Left ventricle myocardium superior (tissue), 1 donor: ENCODE results near the gene NCKAP5L. TPM values are rescaled to one million over a fixed set of nuclear protein-coding genes. Genes with fewer than 3 reads are reported as not detected.
A peak's percentile ranks its signal among the peaks of the same experiment; 100 is the strongest.
"Not testable (repeated sequence)": the region's sequence is repeated elsewhere in the genome, so short reads cannot be mapped to it uniquely, and the experiment has no call there.

ENCODE experiments used
- ATAC-seq: fragments of 200-7000 bp; cut with Tn5 transposase; one replicate; pipeline ENCODE4 v1.9.1; 2020; ENCODE audit warnings: mild to moderate bottlenecking, moderate library complexity
- DNase-seq: peaks from one replicate; pipeline ENCODE4 v3.0.0-alpha.2; 2020
- intact Hi-C: fragments of 100-400 bp; cut with micrococcal nuclease; formaldehyde crosslinking; loops from one replicate; pipeline ENCODE4 v1.11.0; 2022
- total RNA-seq: library from RNA; stranded (reverse); fragmentation: NEBNext Ultra II Directional; extraction: Animal tissue kit (Norgen Biotek cat#: 25700); gene quantifications from one replicate; pipeline ENCODE4 v1.2.1, GENCODE V29; 2021
- donor health status: DM: no; HTN: yes; CAD: no; lungs with severe emphysema.

NCKAP5L gene
- total RNA-seq, 1 donor from 2014 or later: 32.3 TPM

- DNase-seq (no peak), ATAC-seq (no peak)
- intact Hi-C loops: no loop called here
These were observed 35.1 kb downstream of the NCKAP5L start for GRCh38 chr12:49792976-49793580.

- intact Hi-C loops: no loop called here
- no peak for DNase-seq
- no peak for ATAC-seq
These were observed 35.8 kb downstream of the NCKAP5L start for GRCh38 chr12:49792181-49792970.

DNA sequence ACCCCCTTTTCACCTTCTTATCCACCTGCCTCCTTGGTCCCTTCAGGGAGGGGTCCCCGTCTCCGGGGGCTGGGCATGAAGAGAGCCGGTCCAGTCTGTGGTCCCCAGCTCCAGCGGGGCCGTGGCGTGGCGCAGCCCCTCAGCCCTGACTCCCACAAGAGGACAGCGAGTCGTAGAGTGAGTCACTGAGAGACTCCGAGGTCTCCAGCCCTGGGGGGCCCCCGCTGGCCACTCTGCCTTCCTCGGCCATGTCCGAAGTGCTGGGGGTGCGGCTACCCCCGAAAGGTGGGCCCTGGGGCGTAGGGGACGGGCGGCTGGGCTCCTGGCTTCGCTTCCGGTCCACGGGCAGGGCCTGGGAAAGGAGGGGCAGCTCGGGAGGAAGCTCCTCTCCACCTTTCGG, 36.5 kb downstream of the NCKAP5L start:
- intact Hi-C loops: no loop called here
- ATAC-seq: no peak
- DNase-seq: no peak

- intact Hi-C loops: no loop called here
- no peak for DNase-seq
- no peak for ATAC-seq
These were observed 37.3 kb downstream of the NCKAP5L start for GRCh38 chr12:49790741-49791555.

DNA sequence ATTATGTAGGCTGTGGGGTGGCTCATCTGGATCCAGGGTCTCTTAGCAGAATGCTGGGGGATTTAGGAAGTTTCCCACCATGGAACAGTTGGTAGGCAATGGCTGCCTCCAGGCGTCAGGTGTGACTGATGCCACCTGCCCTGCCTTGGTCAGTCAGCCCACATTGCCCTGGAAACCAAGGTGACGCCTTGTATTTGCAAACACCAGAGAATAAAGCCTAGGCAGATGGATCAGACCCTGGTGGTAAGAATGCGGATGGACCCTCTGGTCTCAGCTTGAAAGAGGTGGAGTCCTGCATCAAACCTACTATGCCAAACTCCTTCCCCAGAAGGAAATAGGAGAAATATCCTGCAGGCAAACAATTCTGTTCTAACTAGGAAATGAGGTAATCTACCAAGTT, 38.2 kb downstream of the NCKAP5L start:
- intact Hi-C loops: no loop called here
- DNase-seq (no peak), ATAC-seq (no peak)

DNA sequence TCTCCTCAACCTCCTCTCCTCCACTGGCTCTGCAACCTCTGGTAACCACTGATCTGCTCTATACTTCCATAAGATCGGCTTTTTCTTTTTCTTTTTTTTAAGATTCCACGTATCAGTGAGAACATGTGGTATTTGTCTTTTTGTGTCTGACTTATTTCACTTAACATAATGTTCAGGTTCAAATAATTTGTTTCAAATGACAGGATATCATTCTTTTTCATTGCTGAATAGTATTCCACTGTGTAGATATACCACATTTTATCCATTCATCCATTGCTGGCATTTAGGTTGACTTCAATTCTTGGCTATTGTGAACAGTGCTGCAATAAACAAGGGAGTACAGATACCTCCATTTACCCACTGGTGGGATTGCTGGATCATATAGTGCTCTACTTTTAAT, 40.5 kb downstream of the NCKAP5L start:
- DNase-seq (no peak), ATAC-seq (no peak)
- intact Hi-C loops: no loop called here

- ATAC-seq: peak; percentile 20
- DNase-seq: no peak
- intact Hi-C loops: no loop called here
These were observed 43.3 kb downstream of the NCKAP5L start for GRCh38 chr12:49784756-49785409.

DNA sequence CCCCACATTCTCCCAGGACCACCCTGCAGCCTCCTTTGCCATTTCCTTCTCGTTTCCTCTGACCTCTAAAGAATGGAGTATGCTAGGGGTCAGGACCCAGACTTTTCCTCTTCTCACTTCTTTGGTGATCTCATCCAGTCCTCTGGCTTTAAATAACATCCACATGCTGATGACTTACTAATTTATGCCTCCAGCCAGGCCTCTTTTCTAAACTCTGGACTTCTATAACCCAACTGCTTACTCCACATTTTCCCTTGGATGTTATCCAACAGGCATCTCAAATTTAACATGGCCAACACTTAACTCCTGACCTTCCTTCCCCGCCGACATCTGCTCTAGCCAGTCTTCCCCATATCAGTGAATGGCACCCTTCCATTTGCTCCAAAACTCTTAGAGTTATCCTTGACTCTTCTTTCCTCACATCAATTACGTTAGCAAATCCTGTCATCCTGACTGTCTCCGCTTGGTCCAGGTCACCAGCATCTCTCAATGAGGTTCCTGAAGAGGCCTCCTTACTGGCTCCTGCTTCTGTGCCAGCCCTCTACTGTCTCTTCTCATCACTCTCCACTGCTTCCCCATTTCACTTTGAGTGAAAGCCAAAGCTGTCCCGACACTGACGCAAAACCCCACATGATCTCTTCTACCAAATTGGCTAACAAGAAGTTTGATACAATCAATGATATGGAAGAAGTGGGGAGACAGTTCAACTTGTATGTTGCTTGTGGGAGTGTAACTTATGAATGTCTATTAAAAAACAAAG, 44.1 kb downstream of the NCKAP5L start:
- intact Hi-C loops: no loop called here
- DNase-seq (no peak), ATAC-seq (peak; percentile 54)

GRCh38 chr12:49780914-49781313, 47.3 kb downstream of the NCKAP5L start:
- DNase-seq, ATAC-seq, intact Hi-C loops: not testable (repeated sequence)

DNA sequence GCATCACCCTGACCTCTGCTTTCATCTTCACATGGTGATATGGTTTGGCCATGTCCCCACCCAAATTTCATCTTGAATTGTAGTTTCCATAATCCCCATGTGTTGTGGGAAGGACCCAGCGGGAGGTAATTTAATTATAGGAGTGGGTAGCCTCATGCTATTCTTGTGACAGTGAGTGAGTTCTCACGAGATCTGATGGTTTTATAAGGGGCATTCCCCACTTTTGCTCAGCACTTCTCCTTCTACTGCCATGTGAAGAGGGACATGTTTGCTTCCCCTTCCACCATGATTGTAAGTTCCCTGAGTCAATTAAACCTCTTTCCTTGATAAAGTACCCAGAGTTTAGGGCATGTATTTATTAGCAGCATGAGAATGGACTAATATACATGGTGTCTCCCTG, 48.6 kb downstream of the NCKAP5L start:
- intact Hi-C loops: loop anchor here (5.0 kb wide), 1 partner anchor 58 kb away; no protein-coding TSS in a partner anchor
- DNase-seq (no peak), ATAC-seq (no peak)

DNA sequence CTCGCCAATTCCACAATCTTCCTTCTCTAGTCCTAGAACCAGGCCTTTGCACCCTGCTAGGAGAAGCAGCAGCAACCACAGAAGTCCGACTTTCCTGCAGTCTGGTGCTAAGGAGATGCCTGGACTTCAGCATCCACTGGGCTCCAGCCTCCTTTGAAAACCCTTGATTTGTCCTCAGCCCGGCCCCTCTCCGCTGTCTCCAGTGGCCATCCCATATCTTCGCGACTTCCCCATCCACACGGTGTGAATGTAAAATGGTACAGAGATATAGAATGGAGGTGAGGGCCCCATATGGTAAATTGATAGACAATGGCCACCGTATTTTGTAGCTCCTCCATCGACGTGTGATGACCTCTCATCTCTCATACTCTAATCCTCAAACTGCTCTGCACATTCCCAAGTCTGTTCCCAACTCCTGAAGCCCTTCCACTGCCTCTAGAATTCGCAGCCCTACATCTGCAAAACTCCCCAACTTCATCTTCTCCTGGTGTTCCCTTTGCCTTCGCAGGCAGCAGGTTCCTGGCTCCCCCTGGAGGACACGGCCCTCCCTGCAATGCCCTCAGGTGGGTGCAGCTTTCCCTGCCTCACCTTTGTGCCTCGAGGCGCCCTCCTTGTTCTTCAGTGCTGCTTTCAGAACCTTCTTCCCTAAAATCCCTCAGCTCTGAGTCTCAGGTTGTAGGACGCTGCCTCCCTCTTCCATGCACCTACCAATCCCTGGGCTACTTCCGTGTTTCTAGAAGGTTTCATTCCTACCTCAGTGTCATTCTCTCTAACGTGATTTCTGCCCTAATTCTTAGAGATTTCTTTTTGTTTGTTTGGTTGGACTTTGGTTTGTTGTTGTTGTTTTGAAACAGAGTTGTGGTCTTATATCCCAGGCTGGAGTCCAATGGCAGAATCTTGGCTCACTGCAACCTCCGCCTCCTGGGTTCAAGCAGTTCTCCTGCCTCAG, 50.1 kb downstream of the NCKAP5L start:
- intact Hi-C loops: loop anchor here (5.0 kb wide), 1 partner anchor 59 kb away; no protein-coding TSS in a partner anchor
- peak; percentile 60 for ATAC-seq
- peak; percentile 72 for DNase-seq

- intact Hi-C loops: loop anchor here (5.0 kb wide), 1 partner anchor 60 kb away; no protein-coding TSS in a partner anchor
- ATAC-seq (no peak), DNase-seq (no peak)
These were observed 50.9 kb downstream of the NCKAP5L start for GRCh38 chr12:49777341-49777740.

GRCh38 chr12:49776858-49777257, 51.4 kb downstream of the NCKAP5L start:
- ATAC-seq (no peak), DNase-seq (no peak)
- intact Hi-C loops: loop anchor here (5.0 kb wide), 1 partner anchor 60 kb away; no protein-coding TSS in a partner anchor

GRCh38 chr12:49776413-49776812, 51.8 kb downstream of the NCKAP5L start:
- intact Hi-C loops: loop anchor here (5.0 kb wide), 1 partner anchor 61 kb away; no protein-coding TSS in a partner anchor
- peak; percentile 78 for DNase-seq
- ATAC-seq: peak; percentile 91

GRCh38 chr12:49773102-49773501, 55.1 kb downstream of the NCKAP5L start:
- DNase-seq, intact Hi-C loops, ATAC-seq: not testable (repeated sequence)

DNA sequence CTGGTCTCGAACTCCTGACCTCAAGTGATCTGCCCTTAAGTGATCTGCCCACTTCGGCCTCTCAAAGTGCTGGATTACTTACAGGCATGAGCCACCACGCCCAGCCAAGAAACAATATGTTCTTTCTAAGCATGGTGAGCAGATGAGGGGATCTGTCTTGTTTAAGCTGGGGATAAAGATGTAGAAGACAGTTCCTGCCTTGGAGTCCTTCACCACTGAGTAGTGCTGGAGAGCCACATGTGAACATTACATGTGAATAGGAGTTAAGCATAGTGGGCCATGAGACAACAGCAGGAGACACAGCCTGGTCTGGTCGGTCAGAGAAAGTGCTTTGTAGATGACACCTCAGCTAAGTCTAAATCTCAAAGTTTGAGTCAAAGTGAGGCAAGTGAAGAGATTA, 60.9 kb downstream of the NCKAP5L start:
- no peak for DNase-seq
- ATAC-seq: no peak
- intact Hi-C loops: no loop called here

GRCh38 chr12:49766115-49766455, 62.1 kb downstream of the NCKAP5L start:
- no peak for ATAC-seq
- intact Hi-C loops: no loop called here
- DNase-seq: no peak

DNA sequence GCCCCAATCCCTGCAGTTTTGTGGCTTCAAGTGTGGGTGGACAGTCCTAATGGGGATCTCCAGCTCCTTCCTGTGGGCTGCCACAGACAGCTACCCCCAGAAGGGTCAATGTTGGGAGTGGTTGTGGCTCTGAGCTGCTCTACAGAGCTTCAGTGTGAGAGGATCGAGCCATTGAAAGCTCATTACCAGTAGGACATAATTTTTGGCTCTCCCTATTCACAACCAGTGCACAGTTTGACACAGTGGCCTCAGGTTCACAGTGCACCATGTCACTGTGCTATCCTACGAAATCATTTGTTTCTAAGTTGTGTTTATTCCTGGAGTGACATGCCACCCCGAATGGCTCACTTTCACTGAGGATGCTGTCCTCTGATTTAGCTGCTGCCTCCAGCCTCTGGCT, 64.1 kb downstream of the NCKAP5L start:
- DNase-seq (no peak), ATAC-seq (no peak)
- intact Hi-C loops: no loop called here
